Hippocampal formation (tissue), 2 donors: ENCODE data around the gene SLC2A4RG.

ENCODE experiments used
- DNase-seq, 2 donors: peaks; one replicate each; lab custom pipeline; 2025; lab: John Stamatoyannopoulos, UW

SLC2A4RG gene

GRCh38 chr20:63739130-63740069 is at the start of gene SLC2A4RG:
TSS of gene SLC2A4RG (plus strand) at chr20:63739776. CDS start at chr20:63739913, 137 bp downstream.
- DNase-seq = peak; percentile 57 to 70

- no peak for DNase-seq
Measured at GRCh38 chr20:63690003-63690897, 49.3 kb upstream of the SLC2A4RG start.

GRCh38 chr20:63690898-63691710 is 48.5 kb upstream of the SLC2A4RG start:
- DNase-seq = no peak

GRCh38 chr20:63691711-63692435 is 47.7 kb upstream of the SLC2A4RG start:
- no peak for DNase-seq

GRCh38 chr20:63692436-63693082 is 47.0 kb upstream of the SLC2A4RG start:
- DNase-seq = no peak

- DNase-seq = no peak
Measured at GRCh38 chr20:63693083-63693732, 46.4 kb upstream of the SLC2A4RG start.

GRCh38 chr20:63693733-63694583 is 45.6 kb upstream of the SLC2A4RG start:
- DNase-seq = no peak

- DNase-seq = no peak
Measured at GRCh38 chr20:63694584-63695423, 44.8 kb upstream of the SLC2A4RG start.

GRCh38 chr20:63695424-63696305 is 43.9 kb upstream of the SLC2A4RG start:
- no peak for DNase-seq

GRCh38 chr20:63696306-63696627 is 43.3 kb upstream of the SLC2A4RG start:
- DNase-seq = no peak

- no peak for DNase-seq
Measured at GRCh38 chr20:63696628-63697356, 42.8 kb upstream of the SLC2A4RG start, which contains the start of gene TNFRSF6B. TSS of gene TNFRSF6B (plus strand) at chr20:63696652. CDS start at chr20:63696768, 116 bp downstream.

- DNase-seq = no peak
Measured at GRCh38 chr20:63697357-63697867, 42.2 kb upstream of the SLC2A4RG start.

- no peak for DNase-seq
Measured at GRCh38 chr20:63697868-63698545, 41.6 kb upstream of the SLC2A4RG start.

GRCh38 chr20:63698739-63699465 is 40.7 kb upstream of the SLC2A4RG start:
- DNase-seq = no peak
